ENCODE measurements around the gene CHMP1A.

- no peak for TF ChIP-seq POLR2A (IDR thresholded peaks at IDR 0.05; ENCODE audit: low read length)
- TF ChIP-seq GATA1 (IDR thresholded peaks at IDR 0.05; ENCODE audit: low read depth, low read length) = no peak
These were observed 52.7 kb downstream of the CHMP1A start for GRCh38 chr16:89604764-89605163.
